ENCODE data around the gene TEX13A.

DNA sequence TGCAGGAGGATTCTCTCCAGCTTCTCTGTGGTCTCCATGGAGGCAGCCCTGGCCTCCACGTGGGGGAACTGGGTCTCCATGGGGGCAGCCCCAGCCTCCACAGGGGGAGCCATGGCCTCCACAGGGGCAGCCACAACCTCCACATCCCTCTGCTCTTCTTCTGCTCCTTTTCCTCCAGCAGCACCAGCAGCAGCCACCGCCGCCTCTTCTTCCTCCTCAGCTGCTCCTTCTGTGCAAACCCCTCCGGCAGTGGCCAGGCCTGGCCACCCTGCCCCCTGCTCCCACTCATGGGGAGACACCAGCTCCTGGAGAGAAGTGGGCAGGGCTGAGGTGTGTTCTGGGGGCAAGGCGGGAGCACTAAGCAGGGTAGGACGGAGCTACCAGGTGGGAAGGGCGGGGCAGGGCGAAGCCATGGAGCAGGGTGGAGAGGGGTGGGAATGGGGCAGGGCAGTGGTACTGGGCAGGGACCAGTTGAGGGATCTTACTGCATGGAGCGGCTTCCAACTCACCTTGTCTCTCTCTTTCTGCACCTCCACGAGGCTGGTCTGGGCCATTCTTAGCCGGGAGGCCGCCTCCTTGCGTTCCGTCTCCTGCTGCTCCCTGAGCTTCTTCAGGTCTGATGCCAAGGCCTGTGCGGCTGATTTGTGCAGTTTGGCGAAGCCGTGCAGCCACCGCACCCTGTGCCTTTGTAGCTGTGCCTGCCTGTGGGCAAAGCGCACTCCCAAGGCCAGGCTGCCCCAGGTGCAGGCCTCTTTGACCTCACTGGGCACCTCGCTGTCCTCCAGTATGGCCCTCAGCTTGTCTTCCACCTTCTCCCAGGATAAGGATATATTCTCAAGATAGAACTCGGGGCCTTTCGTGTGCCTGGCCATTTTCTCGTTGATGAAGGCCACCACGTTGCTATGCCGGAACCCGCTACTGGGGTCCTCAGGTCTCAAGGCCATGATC lies 766 bp downstream of the TEX13A start:
- TF ChIP-seq, protein P1, sequence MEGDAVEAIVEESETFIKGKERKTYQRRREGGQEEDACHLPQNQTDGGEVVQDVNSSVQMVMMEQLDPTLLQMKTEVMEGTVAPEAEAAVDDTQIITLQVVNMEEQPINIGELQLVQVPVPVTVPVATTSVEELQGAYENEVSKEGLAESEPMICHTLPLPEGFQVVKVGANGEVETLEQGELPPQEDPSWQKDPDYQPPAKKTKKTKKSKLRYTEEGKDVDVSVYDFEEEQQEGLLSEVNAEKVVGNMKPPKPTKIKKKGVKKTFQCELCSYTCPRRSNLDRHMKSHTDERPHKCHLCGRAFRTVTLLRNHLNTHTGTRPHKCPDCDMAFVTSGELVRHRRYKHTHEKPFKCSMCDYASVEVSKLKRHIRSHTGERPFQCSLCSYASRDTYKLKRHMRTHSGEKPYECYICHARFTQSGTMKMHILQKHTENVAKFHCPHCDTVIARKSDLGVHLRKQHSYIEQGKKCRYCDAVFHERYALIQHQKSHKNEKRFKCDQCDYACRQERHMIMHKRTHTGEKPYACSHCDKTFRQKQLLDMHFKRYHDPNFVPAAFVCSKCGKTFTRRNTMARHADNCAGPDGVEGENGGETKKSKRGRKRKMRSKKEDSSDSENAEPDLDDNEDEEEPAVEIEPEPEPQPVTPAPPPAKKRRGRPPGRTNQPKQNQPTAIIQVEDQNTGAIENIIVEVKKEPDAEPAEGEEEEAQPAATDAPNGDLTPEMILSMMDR (IDR thresholded peaks at IDR 0.05 in 4 of 5, conservative IDR thresholded peaks at IDR 0.05 in 1 of 5): no peak
- TF ChIP-seq POLR2A (IDR thresholded peaks at IDR 0.05): no peak

All from gastrocnemius medialis (tissue), 4 donors.